Suprapubic skin (tissue), 3 donors: ENCODE measurements around the gene PHF23.

ENCODE experiments used
- EP300 ChIP-seq: sonication (generic); formaldehyde crosslinking; IDR thresholded peaks from one replicate; pipeline ENCODE4 v1.6.1; 2017; ENCODE audit warnings: antibody characterized with exemption
- POLR2A ChIP-seq, 2 donors: fragments of 450-650 bp; IDR thresholded peaks; one replicate each; pipeline ENCODE4 v1.6.1; 2017; ENCODE audit warnings: antibody characterized with exemption in 2 of 2, mild to moderate bottlenecking in 2 of 2, moderate library complexity in 2 of 2
- TF ChIP-seq, protein P1 (sequence below), 2 donors: fragments of 200-600 bp in 1 of 2; fragments of 450-650 bp in 1 of 2; sonication (generic) in 1 of 2; IDR thresholded peaks; one replicate each; pipeline ENCODE4 v1.5.1; 2016 to 2019; ENCODE audit warnings: antibody characterized with exemption in 2 of 2, mild to moderate bottlenecking in 1 of 2, moderate library complexity in 1 of 2

DNA sequence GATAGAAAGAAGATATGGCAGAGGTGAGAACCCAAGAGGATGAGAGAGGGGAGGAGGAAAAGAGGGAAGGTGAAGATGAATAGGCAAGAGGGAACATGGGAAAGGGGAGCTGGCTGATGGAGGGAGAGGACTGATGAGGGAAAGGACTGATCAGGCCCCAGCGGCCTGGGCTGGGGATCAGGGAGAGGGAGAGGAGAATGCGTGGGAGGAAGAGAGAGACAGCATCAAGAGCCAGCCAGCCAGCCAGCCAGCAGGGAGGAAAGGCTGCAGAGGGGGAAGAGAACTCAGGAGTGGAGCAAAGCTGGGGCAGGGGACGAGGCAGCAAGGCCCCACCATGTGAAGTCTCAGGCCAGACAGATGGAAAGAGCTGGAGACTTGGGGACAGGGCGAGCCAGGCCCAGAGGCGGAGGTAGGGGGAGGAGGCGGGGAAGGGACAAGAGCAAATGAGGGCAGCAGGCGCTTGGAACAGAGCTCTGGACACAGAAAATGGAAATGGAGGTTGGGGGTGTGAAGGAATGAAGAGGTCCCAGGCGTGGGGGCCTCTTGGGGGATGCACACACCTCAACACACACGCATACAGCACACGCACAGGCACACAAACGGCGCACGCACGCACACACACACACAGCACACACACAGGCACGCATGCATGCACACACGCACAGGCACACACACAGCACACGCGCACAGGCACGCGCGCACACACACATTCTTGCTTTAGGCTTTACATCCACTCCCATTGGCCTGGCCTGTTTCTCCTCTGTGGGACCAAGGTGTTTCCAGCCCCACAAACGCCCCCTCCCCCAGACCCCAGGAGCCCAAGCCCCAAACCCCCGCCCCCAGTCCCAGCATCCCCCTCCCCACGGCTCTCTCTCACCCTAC, 31.9 kb downstream of the PHF23 start:
- TF ChIP-seq, protein P1, sequence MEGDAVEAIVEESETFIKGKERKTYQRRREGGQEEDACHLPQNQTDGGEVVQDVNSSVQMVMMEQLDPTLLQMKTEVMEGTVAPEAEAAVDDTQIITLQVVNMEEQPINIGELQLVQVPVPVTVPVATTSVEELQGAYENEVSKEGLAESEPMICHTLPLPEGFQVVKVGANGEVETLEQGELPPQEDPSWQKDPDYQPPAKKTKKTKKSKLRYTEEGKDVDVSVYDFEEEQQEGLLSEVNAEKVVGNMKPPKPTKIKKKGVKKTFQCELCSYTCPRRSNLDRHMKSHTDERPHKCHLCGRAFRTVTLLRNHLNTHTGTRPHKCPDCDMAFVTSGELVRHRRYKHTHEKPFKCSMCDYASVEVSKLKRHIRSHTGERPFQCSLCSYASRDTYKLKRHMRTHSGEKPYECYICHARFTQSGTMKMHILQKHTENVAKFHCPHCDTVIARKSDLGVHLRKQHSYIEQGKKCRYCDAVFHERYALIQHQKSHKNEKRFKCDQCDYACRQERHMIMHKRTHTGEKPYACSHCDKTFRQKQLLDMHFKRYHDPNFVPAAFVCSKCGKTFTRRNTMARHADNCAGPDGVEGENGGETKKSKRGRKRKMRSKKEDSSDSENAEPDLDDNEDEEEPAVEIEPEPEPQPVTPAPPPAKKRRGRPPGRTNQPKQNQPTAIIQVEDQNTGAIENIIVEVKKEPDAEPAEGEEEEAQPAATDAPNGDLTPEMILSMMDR (IDR thresholded peaks at IDR 0.05), result no peak
- no peak for TF ChIP-seq POLR2A (IDR thresholded peaks at IDR 0.05)
- no peak for TF ChIP-seq EP300
